DMS153 (cell line): ENCODE data around the gene A1CF.
"Not testable (repeated sequence)": the region's sequence is repeated elsewhere in the genome, so short reads cannot be mapped to it uniquely, and the experiment has no call there.

Experiments used
- DNase-seq: peaks from one replicate; lab custom pipeline; 2025; lab: John Stamatoyannopoulos, UW

A1CF gene

DNA sequence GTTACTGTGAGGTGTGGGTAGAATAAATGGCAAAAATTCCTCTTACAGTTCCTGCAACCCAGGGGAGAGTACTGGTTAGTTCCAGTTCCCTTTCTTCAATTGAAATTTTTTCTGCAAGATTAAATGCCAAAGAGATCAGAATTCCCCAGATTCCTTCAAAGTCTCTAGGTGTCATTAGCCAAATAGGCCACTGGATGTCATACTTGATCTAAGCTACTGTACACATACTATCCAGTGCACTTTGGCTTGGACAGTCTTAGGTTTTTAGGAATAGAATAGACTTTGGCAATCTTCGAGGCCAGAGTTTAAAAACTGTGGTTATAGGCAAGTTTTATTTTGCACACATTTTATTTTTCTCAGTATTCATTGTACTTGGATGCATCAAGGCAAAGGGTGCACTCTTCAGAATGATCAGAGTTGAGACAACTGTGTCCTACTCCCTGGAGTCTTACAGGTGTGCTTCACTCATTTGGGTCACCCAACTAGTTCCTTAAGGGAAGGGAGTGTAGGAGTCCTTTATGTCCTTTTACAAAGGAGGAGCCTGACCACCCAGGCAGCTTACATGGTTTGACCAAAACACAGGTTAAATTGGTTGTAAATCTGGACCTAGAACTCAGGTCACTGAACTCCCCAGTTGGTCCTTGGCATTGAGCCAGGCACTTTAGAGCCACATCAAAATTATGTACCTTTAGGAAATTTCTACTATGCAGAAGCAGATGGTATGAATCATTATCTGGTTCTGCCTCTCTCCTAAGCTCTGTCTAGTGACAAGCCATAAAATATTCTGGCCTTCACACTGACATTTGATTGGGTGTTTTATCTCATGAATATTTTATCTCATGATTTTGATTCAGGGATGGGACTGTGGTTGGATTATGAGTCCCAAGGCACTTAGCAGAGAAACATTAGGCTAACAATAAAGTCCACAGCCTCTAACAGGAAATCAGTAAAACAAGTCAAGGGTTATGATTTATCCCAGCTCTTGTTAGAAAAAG lies 96.2 kb downstream of the A1CF start:
- no peak for DNase-seq

DNA sequence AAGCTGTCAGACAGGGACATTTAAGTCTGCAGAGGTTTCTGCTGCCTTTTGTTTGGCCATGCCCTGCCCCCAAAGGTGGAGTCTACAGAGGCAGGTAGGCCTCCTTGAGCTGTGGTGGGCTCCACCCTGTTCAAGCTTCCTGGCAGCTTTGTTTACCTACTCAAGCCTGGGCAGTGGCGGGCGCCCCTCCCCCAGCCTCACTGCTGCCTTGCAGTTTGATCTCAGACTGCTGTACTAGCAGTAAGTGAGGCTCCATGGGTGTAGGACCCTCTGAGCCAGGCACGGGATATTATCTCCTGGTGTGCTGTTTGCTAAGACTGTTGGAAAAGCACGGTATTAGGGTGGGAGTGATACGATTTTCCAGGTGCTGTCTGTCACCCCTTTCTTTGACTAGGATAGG lies 97.5 kb downstream of the A1CF start:
- not testable (repeated sequence) for DNase-seq

DNA sequence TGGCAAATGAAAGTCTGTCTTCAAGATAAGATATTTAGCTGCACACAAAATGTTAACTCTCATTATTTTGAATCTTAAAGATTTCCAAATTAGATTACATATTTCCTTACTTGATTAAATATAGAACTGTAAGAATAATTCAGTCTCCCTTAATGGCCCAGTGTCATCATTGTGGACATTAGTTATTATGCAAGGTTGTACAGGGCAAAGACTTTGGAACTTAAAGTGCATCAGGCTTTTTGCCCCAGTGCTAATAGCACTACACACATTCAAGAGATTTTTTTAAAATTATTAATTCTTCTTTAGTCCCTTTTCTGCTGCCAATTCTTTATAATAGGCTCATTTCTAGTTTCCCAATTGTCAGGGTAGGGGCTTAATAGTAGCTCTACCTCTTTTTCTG lies 103.4 kb downstream of the A1CF start:
- not testable (repeated sequence) for DNase-seq

DNA sequence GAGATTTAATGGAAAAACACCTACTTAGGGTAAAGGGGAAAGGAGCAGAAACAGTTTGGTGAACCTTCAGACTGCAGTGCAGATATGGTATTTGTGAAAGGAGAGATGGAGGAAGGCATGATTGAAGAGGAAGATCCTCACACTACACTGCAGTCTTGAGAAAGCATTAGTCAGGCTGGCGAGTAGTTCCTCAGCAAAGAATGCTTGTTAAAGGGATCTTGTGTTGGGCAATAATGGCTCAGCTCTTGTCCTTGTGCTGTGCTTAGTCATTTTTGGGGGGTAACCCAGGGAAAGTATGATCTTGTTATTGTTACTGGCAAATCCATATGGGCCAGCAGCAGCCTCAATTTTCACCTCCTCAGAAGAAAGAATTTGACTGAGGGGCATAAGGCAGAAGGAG lies 105.4 kb downstream of the A1CF start:
- DNase-seq, result not testable (repeated sequence)

DNA sequence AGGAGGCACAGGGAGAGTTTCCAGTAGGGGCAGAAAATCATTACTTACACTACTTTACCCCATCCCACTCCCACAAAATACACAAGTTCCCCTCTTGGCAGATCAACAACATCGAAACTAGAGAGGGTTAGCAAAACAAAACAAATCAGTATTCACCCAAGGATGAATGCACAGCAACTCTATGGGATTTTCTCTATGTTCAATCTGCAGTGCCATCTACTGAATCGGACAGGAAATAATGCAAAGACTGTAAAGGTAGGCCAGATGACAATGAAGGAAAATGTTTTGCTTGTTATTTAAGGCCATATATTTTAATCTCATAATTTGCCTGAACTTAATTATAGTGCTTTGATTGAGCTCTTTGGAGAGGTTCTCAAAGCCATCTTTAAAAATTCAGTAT lies 110.6 kb downstream of the A1CF start:
- DNase-seq, result not testable (repeated sequence)

DNA sequence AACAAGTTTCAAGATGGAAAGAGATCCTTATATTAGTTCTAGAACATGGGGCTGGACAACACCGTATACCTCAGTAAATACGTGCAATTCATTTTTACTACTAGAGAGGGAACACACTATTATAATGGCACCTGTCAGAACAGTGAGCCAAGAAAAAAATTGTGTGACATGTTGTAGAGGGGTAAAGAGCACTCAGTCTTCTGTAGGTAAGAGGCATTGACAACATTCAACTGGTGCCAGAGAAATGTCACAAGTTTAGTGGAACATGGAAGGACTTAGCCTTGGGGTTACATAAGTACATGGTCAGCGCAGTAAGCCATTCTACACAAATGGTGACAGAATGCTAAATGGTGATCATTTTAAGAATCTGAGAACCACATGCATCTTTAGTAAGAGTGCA lies 113.4 kb downstream of the A1CF start:
- not testable (repeated sequence) for DNase-seq

DNA sequence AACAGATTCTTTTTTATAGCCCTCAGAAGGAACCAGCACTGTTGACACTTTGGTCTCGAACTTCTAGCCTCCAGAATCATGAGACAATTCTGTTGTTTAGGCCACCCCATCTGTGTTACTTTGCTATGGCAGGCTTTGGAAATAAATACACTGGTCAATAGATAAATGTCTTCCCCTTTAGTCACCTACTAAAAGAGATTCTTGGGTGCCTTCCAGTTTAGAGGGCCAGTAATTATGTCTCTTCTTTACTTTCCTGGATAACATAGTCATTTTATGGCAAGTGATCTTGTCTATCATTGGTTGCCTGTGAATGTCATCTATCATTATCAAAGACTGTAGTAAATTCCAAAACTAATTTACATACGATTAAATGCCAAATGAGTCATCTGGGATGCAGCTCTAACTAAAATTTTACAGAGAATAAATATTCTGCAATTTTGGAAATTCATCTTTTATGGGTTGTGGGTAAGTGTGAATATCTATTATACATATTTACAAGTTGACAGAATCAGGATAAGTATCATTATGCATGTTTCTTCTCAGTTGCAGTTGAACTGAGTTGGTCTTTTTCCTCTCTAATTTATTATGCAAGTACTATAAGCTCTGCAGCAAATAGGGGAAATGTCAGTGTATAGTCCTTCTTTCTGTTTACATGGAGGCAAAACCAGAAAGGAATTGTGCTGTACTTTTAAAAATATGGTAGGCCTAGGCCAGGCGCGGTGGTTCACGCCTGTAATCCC lies 118.5 kb downstream of the A1CF start:
- DNase-seq, result not testable (repeated sequence)
